Posterior vena cava (tissue), 2 donors: ENCODE data around the gene SLC19A3. TPM values are rescaled to one million over a fixed set of nuclear protein-coding genes. Genes with fewer than 3 reads are reported as not detected.

Experiments used
- DNase-seq: peaks from one replicate; pipeline ENCODE4 v3.0.0-alpha.2; 2020; ENCODE audit warnings: low spot score
- intact Hi-C, 2 donors: fragments of 100-400 bp; cut with DNase I; formaldehyde crosslinking; loops; one replicate each; pipeline versions ENCODE4 v1.14.1 to v1.14.2; 2022 to 2023
- total RNA-seq, 2 donors: library from RNA; stranded (reverse); fragmentation: NEBNext Ultra II Directional; extraction: Animal tissue kit (Norgen Biotek cat#: 25700); gene quantifications; one replicate each; pipeline ENCODE4 v1.2.1, GENCODE V29; 2021
- donor health status: DM: yes; HTN: yes; CAD: no.
- donor health status: DM: yes; HTN: yes; CAD: no.

The SLC19A3 gene
- total RNA-seq, 2 donors from 2014 or later = 2.3 to 2.4 TPM

DNA sequence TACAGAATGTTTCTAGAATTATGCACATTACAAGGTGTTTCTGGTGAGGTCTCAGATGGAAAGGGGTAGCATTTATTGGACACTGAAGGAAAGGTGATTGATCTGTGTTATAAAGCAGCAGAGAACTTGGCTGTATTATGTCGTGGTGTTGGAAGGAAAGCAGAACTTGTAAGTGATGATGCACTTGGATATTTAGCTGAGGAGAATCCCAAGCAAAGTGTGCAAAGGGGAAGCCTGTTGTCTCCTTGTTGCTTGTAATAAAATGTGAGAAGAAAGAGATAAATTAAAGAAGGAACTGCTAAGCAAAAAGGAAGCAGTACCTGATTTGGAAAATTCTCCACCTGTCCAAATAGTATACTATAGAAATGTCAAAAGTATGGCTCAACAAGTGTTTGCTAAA lies 63.4 kb downstream of the SLC19A3 start:
- intact Hi-C loops = loop anchor here in 1 of 2 donors (10.0 kb wide), 1 partner anchor 250 kb away; no protein-coding TSS in a partner anchor
- DNase-seq = no peak

DNA sequence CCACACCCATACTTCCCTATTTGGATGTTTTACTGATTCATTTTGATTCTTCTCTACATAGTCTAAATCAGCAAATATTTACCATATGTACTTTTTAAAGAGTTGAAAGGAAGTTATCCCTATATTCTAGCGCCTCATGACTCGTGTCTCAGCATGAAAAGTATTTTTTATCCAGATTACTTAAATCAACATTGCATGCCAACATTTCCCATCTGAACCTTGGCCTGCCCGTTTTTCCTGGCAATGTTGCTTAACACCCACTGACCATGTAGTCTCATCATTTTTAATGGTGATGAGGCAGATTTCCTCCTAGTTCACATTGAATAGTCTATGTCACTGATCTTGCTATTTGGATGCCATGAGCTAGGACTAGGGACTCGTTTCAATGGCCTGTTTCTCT lies 64.4 kb downstream of the SLC19A3 start:
- DNase-seq = no peak
- intact Hi-C loops = loop anchor here in 1 of 2 donors (10.0 kb wide), 1 partner anchor 249 kb away; no protein-coding TSS in a partner anchor

- intact Hi-C loops = no loop called here
- no peak for DNase-seq
Measured at GRCh38 chr2:227643990-227644551, 73.8 kb downstream of the SLC19A3 start.

DNA sequence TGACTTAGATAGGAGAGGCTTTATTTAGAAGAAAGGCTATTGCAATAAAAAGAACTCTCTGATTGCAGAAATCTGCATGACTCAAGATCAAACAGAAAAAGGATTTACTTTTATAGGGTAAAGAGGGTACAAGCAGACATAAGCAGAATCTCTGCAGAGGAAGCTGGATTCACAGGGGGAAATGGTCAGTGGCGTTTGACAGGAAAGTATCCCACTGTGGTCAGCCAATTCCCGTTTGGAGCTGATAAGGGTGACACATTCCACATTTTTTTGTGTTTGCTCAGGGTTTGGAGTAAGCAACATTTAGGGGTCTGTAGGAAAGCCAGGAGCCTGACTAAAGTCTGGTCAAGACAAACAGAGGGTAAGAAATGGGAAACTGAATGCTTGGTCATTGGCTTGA lies 75.2 kb downstream of the SLC19A3 start:
- DNase-seq = no peak
- intact Hi-C loops = no loop called here

GRCh38 chr2:227634201-227634600 lies 83.6 kb downstream of the SLC19A3 start:
- DNase-seq = no peak
- intact Hi-C loops = no loop called here

Other genes starting within 250 kb of the SLC19A3 start
- 10 to 100 TPM; 82.8 to 85.5 TPM for gene AGFG1, start 245.9 kb downstream of the SLC19A3 start, total RNA-seq
- not detected for gene SCYGR2, start 119.1 kb downstream of the SLC19A3 start, total RNA-seq
- not detected for gene SCYGR3, start 103.2 kb downstream of the SLC19A3 start, total RNA-seq
- gene SCYGR4, start 100.5 kb downstream of the SLC19A3 start, total RNA-seq = not detected
- gene SCYGR5, start 51.2 kb downstream of the SLC19A3 start, total RNA-seq = not detected
- not detected for gene SCYGR6, start 6.7 kb upstream of the SLC19A3 start, total RNA-seq
- gene SCYGR7, start 10.3 kb upstream of the SLC19A3 start, total RNA-seq = not detected
- gene SCYGR8, start 27.9 kb upstream of the SLC19A3 start, total RNA-seq = not detected
- gene CCL20, start 95.8 kb upstream of the SLC19A3 start, total RNA-seq = not detected
- under 1 TPM in 1 of 2 donors, not detected in 1; 0.37 TPM for gene DAW1, start 153.6 kb upstream of the SLC19A3 start, total RNA-seq